Astrocyte of the spinal cord (primary cell): ENCODE results near the gene OR6B2.

ENCODE experiments used
- DNase-seq: peaks from one replicate; pipeline ENCODE4 v3.0.0; 2011; ENCODE audit warnings: low read depth, low spot score
- H3K4me3 ChIP-seq: 2 replicates; pipeline ENCODE4 v1.5.1; 2011; ENCODE audit warnings: low read depth, mild to moderate bottlenecking, low read length, moderate library complexity
- CTCF ChIP-seq: IDR thresholded peaks from 2 replicates; pipeline ENCODE4 v1.5.1; 2012; ENCODE audit warnings: low read depth, mild to moderate bottlenecking, low read length, inconsistent platforms
- in situ Hi-C: cut with HindIII; loops from 2 replicates; pipeline ENCODE4 v1.10.0; 2017; ENCODE audit warnings: low sequenced_read_pairs

The OR6B2 gene

GRCh38 chr2:240068193-240068592, 38.0 kb upstream of the OR6B2 start:
- DNase-seq = no peak
- no peak for TF ChIP-seq CTCF
- H3K4me3 ChIP-seq = no peak overlapping the region
- in situ Hi-C loops = no loop called here

DNA sequence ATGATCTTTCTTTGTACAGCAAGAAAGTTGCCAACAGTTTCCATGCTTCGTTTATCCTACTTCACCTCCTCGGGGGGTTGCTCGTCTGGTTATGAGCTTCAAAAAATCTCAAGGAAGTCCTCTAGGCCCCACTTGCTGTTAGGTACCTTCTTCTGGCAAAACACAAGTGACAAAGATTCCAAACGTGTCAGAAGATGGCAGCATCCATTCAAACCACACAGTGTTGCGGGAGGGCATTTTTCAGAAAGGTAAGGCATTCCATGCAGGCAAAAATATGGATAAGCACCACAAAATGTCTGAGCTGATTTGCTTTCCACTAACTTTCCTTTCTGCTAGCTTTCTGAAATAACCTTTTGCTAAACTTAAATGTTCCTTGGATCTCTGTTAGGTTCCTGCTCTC, 36.3 kb upstream of the OR6B2 start:
- DNase-seq = no peak
- no peak for TF ChIP-seq CTCF
- no peak overlapping the region for H3K4me3 ChIP-seq
- in situ Hi-C loops = no loop called here

- no peak for DNase-seq
- no peak overlapping the region for H3K4me3 ChIP-seq
- in situ Hi-C loops = no loop called here
- TF ChIP-seq CTCF = no peak
Measured at GRCh38 chr2:240064898-240065297, 34.7 kb upstream of the OR6B2 start.

- in situ Hi-C loops = no loop called here
- no peak overlapping the region for H3K4me3 ChIP-seq
- peak; percentile 68 for TF ChIP-seq CTCF
- DNase-seq = peak; percentile 53
Measured at GRCh38 chr2:240060977-240061591, 30.9 kb upstream of the OR6B2 start.

DNA sequence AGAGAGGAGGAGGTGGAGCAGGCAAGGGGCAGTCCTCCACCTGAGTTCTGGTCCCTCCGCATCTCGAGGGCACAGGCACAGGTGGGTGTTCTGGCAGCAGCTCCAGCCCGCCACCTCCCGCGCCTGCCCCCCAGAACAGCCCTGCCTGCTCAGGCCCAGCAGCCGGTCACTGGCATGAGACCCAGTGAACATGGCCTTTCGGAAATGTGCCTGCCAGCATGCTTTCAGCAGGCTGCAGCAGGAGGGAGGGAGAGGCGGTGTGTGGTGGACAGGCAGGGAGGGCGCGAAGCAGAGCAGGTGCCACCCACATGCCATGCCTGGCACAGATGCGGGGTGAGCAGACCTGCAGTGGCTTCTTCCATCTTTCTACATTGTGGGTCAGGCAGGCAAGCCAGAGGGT, 26.4 kb upstream of the OR6B2 start:
- no peak overlapping the region for H3K4me3 ChIP-seq
- in situ Hi-C loops = no loop called here
- TF ChIP-seq CTCF = no peak
- no peak for DNase-seq

DNA sequence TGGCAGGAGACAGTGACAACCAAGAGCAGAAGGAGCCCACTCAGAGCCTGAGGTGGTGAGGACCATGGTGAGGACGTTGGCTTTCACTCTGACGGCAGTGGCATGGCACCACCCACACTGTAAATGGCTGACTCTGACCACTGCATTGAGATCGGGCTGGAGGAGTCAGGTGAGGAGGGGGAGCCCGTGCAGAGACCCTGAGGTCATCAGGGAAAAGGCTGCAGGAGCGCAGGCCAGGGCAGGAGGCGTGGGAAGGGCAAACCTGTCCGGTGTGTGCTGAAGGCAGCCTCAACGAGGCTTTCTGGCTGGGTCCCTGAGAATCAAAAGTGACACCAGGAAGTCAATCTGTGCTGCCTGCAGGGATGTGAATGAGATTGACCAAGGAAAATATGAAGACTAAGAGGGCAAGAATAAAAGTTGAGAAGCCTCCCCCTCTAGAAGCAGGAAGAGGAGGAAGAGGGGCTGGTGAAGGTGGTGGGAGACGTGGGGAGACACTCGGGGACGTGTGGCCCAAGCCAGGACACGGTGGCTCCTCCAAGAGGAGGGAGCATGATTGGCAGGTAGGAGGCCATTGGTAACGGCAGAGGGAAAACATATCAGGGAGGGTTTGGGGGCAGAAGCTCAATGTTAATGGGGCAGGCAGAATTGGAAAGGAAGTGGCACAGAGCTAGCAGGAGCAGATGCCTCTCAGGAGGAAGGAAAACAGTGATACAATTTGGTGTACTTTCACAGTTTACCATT, 25.1 kb upstream of the OR6B2 start:
- H3K4me3 ChIP-seq = no peak overlapping the region
- no peak for TF ChIP-seq CTCF
- no peak for DNase-seq
- in situ Hi-C loops = no loop called here
